IPS-11a (cell line): Measurements from ENCODE around the gene TMEM221.
"Not testable (repeated sequence)": the region's sequence is repeated elsewhere in the genome, so short reads cannot be mapped to it uniquely, and the experiment has no call there.

ENCODE experiments used
- H3K4me3 ChIP-seq: one replicate; pipeline ENCODE4 v1.5.1; 2013; ENCODE audit warnings: low read depth, low read length, control low read depth

Gene TMEM221

DNA sequence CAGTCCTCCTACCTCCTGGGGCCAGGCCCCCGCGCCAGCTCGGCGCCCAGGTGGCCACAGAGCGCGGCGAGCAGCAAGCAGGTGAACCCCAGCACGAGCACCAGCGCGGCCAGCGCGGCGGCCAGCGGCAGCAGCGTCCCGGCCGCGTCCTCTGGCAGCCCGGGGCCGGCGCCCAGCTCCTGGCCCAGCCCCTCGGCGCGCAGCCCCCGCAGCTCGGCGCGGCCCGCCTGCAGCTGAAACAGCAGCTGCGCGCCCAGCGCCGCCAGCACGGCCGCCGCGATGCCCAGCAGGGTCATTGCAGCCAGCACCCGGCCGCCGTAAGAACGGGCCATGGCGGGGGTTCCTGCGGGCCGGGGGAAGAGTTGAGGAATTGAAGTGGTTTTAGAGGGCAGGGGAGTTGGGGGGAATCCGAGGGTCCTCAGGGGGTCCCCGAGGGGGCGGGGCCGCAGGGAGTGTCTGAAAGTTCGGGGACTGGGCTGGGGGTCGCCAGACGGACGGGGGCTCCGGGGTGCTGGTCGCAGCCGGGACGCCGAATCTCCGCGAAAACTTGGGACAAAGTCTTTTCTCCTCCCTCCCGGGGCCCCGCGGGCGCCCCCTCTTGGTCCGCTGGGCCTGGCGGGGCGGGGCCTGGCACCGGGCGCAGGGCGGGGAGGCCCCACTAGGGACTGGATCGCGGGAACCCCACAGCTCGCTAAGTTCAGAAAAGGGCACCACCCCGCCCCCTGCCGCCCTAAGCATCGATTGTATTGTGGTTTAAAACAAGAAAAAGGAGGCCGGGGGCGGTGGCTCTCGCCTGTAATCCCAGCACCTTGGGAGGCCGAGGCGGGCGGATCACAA lies at the start of gene TMEM221:
Gene TMEM221 (minus strand): TSS at position 538 of the 837 bp plus-strand sequence. CDS start 206 bp downstream, at position 332.
- H3K4me3 ChIP-seq, result peak within 1 kb of the TSS; percentile 29

DNA sequence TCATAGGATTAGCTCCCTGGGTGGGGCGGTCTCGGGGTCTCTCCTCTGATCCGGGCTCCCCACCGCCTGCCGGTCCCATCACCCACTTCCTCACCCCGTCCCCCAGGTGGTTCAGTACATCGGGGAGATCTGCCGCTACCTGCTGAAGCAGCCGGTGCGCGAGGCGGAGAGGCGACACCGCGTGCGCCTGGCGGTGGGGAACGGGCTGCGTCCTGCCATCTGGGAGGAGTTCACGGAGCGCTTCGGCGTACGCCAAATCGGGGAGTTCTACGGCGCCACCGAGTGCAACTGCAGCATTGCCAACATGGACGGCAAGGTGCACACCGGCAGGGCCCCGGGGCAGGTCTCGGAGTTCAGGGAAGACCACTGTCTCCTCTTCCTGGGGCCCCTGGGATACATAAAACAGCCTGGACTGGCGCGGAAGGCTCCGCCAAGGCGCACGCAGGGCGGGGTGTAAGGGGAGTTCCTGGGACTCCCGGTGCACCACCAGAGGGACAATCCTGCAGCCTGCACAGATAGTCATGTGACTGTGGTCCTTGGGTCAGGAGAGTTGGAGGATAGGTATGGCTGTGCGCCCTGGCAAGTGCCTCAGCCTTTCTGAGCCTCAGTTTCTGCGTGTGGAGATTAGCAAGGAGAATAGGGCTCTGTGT lies 48.8 kb upstream of the TMEM221 start:
- H3K4me3 ChIP-seq, result no peak overlapping the region

DNA sequence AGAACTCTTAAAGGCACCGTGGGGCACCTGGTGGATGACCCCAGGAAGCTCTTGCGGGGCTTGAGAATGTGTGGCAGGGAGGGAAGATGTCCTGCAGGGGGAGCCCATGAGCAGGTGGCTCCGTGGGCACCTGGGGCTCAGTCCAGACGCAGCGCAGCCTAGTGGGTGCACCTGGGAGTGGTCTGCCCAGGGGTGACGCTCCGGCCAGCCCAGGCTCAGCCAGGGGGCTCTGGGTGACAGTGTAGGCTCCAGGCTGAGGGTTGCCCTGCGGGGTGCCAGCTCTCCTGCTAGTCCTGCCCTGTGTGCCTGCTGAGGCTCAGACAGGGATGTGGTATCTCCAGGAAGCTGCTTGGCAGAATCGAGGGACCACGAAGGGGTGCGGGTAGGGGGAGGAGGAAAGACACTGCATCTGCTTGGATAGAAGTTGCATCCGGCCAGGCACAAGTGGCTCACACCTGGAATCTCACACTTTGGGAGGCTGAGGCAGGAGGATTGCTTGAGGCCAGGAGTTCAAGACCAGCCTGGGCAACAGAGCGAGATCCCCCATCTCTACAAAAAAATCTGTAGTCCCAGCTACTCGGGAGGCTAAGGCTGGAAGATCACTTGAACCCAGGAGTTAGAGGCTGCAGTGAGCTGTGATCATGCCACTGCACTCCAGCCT lies 48.0 kb upstream of the TMEM221 start:
- no peak overlapping the region for H3K4me3 ChIP-seq

DNA sequence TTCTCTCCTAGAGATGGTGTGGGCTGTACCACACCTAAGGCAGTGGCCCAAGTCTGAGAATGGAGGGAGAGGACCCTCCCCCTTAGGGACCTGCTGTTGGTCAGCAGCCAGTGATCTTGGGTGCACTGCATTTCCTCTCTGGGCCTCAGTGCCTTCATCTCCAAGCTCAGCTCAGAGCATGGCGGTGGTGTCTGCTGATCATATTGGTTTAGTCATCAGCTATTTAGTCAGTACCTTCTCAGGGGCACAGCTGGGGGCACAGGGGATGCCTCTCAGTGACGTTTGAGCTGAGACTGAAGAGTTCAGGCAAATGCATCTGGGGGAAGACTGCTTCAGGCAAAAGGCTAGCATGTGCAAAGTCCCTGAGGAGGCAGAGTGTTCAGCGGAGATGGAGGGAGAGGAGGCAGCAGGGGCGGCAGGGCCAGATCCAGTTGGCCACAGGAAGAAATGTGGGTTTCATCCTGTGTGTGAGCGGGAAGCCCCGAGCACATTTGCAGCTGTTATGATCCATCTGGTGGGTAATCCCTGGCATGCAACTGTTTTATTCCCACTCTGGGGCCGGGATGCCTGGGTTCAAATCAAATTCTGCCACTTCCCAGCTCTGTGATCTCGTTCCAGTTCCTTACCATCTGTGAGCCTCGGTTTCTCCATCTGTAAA lies 47.3 kb upstream of the TMEM221 start:
- no peak overlapping the region for H3K4me3 ChIP-seq

DNA sequence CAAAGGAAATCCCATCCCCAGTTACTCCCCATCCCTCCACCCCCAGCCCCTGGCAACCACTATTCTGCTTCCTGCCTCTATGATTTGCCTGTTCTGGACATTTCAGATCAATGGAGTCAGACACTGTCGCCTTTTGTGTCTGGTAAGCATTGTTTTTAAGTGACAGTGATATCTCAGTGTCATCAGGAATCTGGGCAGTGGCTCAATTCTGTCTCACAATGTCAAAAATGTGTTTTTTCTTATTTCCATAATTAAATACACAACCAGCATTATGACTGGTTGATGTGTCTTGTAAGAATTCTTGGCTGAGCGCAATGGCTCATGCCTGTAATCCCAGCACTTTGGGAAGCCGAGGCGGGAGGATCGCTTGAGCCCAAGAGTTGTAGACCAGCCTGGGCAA lies 42.8 kb upstream of the TMEM221 start:
- no peak overlapping the region for H3K4me3 ChIP-seq

DNA sequence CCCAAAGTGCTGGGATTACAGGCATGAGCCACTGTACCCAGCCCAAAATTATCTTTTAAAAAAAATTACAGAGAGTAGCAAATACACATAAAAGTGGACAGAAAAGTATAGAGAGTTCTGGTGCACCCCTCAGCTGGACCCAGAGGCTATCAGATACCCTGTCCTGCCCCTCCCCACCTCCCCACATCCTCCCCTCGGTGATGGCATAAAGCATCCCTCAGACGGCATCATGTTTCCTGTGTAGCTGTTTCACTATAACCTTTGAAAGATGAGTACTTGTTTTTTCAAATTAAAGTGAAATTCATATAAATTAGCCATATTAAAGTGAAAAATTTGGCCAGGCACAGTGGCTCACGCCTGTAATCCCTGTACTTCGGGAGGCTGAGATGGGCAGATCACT lies 41.9 kb upstream of the TMEM221 start:
- no peak overlapping the region for H3K4me3 ChIP-seq

DNA sequence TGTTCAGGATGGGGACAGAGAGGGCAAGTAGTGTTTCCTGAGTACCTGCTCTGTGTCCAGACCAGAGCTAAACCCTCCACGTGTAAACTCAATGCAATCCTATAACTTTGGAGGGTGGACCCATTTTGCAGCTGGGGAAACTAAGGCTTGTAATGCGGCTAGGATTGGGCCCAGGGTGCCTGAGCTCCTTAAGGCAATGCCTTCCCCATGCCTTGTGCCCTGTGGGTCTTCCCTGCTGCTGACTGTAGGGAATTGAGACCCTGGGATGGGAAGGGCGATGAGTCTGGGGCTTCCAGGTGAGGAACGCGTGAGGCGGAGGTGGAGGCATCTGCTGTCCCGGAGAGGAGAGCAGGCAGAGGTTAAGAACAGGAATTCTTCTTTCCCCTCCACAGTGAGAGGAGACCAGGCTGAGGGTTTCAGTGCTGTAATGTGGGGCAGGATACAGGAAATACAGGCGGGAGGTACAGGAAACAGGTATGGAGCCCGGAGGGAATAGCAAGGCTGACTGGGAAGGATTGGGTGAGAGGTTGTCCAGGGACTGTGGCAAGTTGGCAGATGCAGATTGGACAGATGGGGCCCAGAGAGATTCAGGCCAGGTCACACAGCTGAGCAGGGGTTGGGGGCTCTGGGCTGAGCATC lies 41.0 kb upstream of the TMEM221 start:
- no peak overlapping the region for H3K4me3 ChIP-seq

DNA sequence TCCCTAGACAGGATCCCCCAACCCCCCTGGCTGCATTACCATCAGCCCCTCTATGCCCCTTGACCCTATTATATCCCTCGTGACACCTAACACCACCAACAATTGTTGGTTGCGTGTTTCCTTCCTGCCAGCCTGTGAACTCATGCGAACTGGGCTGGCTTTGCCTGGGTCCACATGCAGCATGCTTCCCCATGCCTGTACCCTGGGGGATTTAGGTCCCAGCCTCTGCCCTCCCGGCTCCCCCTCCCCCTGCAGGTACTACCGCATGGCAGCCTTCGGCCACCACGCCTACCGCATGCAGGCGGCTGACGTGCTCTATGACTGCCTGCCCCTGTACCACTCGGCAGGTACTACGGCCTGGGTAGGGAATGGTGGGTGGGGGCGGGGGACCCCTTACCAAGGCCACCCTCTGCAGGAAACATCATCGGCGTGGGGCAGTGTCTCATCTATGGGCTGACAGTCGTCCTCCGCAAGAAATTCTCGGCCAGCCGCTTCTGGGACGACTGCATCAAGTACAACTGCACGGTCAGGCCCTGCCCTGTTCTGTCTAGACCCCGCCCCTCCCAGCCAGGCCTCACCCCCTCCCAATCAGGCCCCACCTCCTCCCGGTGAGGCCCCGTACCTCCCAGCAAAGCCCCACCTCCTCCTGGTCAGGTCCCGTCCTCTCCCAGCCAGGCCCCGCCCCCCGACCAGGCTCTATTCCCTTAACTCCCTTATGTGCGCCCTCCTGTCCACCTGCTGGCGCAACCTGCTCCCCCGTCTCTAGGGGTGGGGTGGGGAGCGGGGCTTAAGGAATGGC lies 40.3 kb upstream of the TMEM221 start:
- peak overlapping the region; percentile 56 for H3K4me3 ChIP-seq

DNA sequence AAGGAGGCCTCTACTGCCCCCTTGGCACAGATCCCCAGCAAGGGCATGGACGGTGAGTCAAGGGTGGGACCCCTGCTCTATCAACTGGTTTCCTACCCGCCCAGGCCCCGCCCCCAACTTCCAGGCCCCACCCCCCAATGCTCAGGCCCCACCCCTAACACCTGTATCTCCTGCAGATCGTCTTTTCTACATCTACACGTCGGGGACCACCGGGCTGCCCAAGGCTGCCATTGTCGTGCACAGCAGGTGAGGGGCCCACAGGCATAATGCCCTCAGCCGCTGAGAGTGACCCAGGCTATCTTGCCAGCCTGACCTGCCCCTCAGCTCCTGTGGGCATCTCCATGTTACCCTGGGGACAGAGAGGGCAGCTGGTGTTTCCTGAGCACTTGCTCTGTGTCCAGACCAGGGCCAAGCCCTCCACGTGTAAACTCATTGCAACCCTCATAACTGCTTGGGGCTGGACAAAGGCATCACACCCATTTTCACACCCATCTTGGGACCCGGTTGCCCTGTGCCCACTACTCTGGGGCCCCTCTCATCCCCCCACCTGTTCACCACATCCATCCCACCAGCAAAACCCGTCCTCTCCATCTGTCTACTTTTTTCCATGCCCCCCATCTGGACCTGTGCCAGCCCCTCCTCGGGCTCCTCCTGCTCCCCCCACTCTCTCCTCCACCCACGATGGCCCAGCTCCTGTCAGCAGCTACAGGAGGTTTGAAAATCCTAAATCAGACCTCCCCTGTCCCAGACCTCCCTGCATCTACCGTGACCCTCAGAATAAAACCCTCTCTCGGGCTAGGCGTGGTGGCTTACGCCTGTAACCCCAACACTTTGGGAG lies 39.0 kb upstream of the TMEM221 start:
- H3K4me3 ChIP-seq, result no peak overlapping the region

DNA sequence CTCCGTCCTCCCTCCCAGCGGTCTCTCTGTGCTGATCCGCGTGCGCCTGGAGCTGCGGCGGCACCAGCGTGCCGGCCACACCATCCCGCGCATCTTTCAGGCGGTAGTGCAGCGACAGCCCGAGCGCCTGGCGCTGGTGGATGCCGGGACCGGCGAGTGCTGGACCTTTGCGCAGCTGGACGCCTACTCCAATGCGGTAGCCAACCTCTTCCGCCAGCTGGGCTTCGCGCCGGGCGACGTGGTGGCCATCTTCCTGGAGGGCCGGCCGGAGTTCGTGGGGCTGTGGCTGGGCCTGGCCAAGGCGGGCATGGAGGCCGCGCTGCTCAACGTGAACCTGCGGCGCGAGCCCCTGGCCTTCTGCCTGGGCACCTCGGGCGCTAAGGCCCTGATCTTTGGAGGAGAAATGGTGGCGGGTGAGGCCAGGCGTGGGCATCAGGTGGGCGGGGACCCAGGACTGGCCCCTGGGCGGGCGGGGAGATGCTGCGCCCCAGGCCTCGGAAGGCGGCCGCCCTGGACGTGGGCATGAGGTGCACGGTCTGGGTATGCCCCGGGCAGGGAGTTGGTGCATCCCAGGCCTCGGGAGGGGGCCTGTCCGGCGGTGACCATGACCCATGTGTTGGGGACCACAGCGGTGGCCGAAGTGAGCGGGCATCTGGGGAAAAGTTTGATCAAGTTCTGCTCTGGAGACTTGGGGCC lies 38.2 kb upstream of the TMEM221 start:
- no peak overlapping the region for H3K4me3 ChIP-seq

DNA sequence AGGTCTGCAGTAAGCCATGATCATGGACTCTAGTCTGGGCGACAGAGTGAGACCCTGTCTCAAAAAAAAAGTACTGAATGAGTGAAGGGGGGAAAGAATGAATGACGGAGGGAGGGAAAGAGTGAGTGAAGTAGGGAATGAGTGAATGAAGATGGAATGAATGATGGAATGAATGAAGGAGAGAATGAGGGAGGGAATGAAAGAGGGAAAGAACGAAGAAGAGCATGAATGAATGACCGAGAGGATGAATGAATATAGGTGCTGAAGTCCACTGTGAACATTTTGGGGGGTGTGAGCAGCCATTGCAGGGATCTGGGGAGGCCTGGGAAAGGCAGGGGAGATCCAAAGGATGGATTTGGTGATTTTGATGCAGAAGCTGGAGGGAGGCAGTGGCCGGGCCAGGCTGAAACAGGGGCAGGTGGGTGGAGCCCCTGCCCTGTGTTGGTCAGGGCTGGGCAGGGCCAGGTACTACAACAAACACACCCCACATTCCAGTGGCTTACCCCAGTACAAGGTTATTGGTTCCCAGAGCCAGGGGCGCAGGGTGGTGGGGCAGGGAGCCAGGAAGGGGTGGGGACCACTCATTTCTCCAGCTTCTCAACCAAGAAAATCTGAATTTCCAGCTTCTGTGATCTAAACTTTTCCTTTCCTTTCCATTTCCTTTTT lies 36.2 kb upstream of the TMEM221 start:
- H3K4me3 ChIP-seq, result no peak overlapping the region

DNA sequence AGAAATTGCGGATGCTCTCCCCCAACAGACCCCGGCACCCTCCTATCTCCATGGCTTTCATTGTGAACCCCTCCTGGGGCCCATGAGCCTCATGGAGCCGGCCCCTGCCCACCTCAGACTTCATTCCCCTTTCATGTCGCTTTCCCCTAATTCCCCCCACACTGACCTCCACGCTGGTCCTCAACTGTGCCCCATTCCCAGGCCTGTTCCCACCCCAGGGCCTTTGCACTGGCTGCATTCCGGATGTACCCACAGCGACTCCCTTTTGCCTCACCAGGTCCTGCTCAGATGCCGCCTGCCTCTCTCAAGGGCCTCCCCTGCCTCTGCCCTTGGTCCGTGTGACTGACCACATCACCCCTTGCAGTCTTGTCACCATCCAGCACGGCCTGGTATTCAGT lies 35.1 kb upstream of the TMEM221 start:
- H3K4me3 ChIP-seq, result no peak overlapping the region

DNA sequence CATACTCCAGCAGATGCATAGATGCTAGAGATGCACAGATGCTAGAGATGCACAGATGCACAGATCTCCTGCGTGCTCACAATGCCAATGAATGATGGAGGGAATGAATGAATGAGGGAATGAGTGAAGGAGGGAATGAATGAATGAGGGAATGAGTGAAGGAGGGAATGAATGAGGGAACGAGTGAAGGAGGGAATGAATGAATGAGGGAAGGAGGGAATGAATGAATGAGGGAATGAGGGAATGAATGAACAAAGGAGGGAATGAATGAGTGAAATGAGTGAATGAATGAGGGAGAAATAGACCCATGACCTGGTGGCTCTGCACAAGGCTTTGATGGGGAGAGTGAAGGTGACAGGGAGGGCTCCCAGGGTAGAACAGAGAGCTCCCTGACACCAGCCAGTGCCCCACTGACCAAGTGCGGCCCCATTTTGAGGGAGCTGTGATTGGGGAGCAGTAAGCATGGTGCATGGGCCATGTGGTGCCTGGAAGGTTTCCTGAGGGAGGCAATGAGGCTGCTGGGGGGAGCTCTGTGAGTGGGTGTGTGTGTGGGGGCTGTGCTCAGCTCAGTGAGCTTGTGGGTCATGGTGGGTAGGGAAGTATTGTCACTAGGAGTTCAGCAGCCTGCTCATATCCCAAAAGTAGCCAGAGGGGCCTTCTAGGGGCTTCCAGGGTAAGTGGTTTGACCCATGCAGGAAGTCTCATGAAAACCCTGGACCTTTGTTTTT lies 34.6 kb upstream of the TMEM221 start:
- H3K4me3 ChIP-seq, result no peak overlapping the region

DNA sequence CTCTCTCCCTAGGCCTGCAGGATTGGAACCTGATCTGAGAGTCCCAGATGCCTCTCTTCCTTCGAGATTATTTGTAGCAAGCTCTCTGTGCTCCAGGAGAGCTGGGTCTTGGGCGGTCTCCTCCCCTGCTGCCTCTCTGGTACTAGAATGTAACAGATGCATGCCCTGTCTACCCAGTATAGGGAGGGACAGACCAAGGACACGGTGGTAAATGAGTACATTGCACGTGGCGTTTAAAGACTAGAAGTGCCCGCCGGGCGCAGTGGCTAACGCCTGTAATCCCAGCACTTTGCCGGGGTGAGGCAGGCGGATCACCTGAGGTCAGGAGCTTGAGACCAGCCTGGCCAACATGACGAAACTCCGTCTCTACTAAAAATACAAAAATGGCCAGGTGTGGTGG lies 33.5 kb upstream of the TMEM221 start:
- no peak overlapping the region for H3K4me3 ChIP-seq

DNA sequence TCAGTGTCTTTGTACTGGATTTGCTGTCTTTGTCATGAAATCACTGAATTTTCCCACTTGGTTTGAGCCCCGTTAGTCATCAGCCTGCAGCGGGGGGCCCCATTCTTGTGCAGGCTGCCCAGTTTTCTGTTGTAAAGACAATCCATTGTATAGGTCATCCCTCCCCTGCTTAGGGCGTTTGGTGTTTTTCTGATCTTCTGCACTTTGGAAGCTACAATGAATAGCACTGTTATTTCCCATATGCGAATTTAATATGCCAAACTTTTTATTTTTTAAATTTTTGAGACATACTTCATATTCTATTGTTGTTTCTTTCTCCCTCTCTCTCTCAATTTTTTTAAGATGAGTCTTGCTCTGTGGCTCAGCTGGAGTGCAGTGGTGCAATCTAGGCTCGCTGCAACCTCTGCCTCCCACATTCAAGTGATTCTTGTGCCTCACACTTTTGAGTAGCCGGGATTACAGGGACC lies 30.9 kb upstream of the TMEM221 start:
- no peak overlapping the region for H3K4me3 ChIP-seq

DNA sequence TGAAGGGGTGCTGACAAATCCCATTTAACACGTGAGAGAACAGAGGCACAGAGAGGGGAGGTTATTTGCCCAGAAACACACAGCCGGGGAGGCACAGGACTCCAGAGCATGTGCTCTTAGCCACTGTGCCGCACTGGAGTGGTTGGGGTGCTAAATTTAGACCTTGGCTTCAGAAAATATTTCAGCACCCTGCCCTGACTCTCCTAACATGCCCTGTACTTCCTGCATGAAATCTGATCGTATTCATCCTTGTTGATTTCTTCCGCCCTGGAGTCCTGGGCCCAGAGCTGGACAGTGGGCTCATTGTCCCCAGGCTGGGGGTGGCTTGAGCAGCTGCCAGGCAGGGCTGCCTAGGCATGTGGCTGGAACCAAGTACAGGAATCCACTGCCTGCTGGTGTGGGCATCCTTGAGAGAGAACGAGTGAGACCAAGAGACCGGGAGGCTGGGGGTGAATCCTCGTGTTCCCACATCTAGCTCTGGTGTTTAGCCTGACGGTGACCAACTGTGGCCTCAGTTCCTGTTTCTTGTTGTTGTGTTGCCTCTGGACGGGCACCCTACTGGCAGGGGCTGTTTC lies 27.2 kb upstream of the TMEM221 start:
- no peak overlapping the region for H3K4me3 ChIP-seq

DNA sequence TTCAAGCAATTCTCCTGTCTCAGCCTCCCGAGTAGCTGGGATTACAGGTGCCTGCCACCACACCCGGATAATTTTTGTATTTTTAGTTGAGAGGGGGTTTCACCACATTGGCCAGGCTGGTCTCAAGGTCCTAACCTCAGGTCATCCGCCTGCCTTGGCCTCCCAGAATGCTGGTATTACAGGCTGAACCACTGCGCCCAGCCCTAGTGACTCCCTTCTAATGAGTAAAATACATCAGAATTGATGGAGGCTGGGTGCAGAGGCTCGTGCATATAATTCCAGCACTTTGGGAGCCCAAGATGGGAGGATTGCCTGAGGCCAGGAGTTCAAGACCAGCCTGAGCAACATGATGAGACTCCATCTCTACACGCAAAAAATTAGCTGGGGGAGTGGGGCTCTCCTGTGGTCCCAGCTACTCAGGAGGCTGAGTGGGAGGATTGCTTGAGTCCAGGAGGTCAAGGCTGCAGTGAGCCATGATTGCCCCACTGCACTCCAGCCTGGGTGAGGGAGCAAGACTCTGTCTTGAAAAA lies 26.6 kb upstream of the TMEM221 start:
- not testable (repeated sequence) for H3K4me3 ChIP-seq
